HepG2 (cell line): ENCODE data around the gene ZBTB2. TPM values are rescaled to one million over a fixed set of nuclear protein-coding genes. Genes with fewer than 3 reads are reported as not detected.
A peak's percentile ranks its signal among the peaks of the same experiment; 100 is the strongest.

Experiments used
- ATF4 ChIP-seq, 2 experiments: fragments of 450-650 bp in 1 of 2; sonication (generic) in 1 of 2; formaldehyde crosslinking; IDR thresholded peaks; 2 replicates each; pipeline versions ENCODE4 v1.5.0 to v1.8.0; 2020 to 2022; ENCODE audit warnings: mild to moderate bottlenecking in 1 of 2, missing genetic modification reagents in 1 of 2
- CERS6 ChIP-seq: sonication (generic); formaldehyde crosslinking; IDR thresholded peaks from 2 replicates; pipeline ENCODE4 v1.5.0; 2020; ENCODE audit warnings: missing genetic modification reagents
- HDAC6 ChIP-seq: fragments of 200-600 bp; sonication (generic); IDR thresholded peaks from 2 replicates; pipeline ENCODE4 v1.7.0; 2017; ENCODE audit warnings: mild to moderate bottlenecking, antibody characterized with exemption, low read length, low read depth
- HNRNPK ChIP-seq: fragments of 200-400 bp; formaldehyde crosslinking; IDR thresholded peaks from 2 replicates; pipeline ENCODE4 v1.6.1; 2018; ENCODE audit warnings: low read length, low read depth, moderate library complexity, mild to moderate bottlenecking; ENCODE audit not compliant: poor library complexity, severe bottlenecking
- HOXA3 ChIP-seq: sonication (generic); formaldehyde crosslinking; IDR thresholded peaks from 2 replicates; pipeline ENCODE4 v1.5.0; 2020; ENCODE audit warnings: missing genetic modification reagents
- IKZF4 ChIP-seq: sonication (generic); formaldehyde crosslinking; IDR thresholded peaks from 2 replicates; pipeline ENCODE4 v1.5.1; 2020; ENCODE audit warnings: borderline replicate concordance, mild to moderate bottlenecking, low read depth, missing genetic modification reagents; ENCODE audit errors: not compliant biosample characterization
- MATR3 ChIP-seq: sonication (generic); formaldehyde crosslinking; IDR thresholded peaks from 2 replicates; pipeline ENCODE4 v1.4.0; 2020; ENCODE audit warnings: missing genetic modification reagents
- NFATC3 ChIP-seq: sonication (generic); formaldehyde crosslinking; IDR thresholded peaks from 2 replicates; pipeline ENCODE4 v1.5.1; 2020; ENCODE audit warnings: mild to moderate bottlenecking, missing genetic modification reagents
- NPAS2 ChIP-seq: sonication (generic); formaldehyde crosslinking; IDR thresholded peaks from 2 replicates; pipeline ENCODE4 v1.8.0; 2022; ENCODE audit warnings: mild to moderate bottlenecking, missing genetic modification reagents, borderline replicate concordance
- NR2C2 ChIP-seq: sonication (generic); formaldehyde crosslinking; IDR thresholded peaks from 2 replicates; pipeline ENCODE4 v1.4.0; 2020; ENCODE audit warnings: missing genetic modification reagents, mild to moderate bottlenecking, moderate library complexity, borderline replicate concordance
- PHF21A ChIP-seq: sonication (generic); formaldehyde crosslinking; IDR thresholded peaks from 2 replicates; pipeline ENCODE4 v1.5.0; 2020; ENCODE audit warnings: mild to moderate bottlenecking, missing genetic modification reagents
- SNAPC2 ChIP-seq: sonication (generic); formaldehyde crosslinking; IDR thresholded peaks from 2 replicates; pipeline ENCODE4 v1.8.1; 2022; ENCODE audit warnings: mild to moderate bottlenecking, missing genetic modification reagents
- TMF1 ChIP-seq: sonication (generic); formaldehyde crosslinking; IDR thresholded peaks from 2 replicates; pipeline ENCODE4 v1.8.1; 2022; ENCODE audit warnings: low read depth, missing genetic modification reagents
- U2AF1 ChIP-seq: fragments of 200-400 bp; formaldehyde crosslinking; optimal IDR thresholded peaks from 2 replicates; pipeline ENCODE3; 2017; ENCODE audit warnings: mild to moderate bottlenecking, low read depth, low read length
- ZBTB38 ChIP-seq: sonication (generic); formaldehyde crosslinking; IDR thresholded peaks from 2 replicates; pipeline ENCODE4 v1.5.1; 2020; ENCODE audit warnings: mild to moderate bottlenecking, missing genetic modification reagents
- ZNF274 ChIP-seq: sonication (generic); formaldehyde crosslinking; IDR thresholded peaks from 2 replicates; pipeline ENCODE4 v1.5.1; 2020; ENCODE audit warnings: mild to moderate bottlenecking, missing genetic modification reagents
- ZNF34 ChIP-seq: sonication (generic); formaldehyde crosslinking; IDR thresholded peaks from 2 replicates; pipeline ENCODE4 v1.4.0; 2020; ENCODE audit warnings: mild to moderate bottlenecking, missing genetic modification reagents, borderline replicate concordance
- ZNF678 ChIP-seq: sonication (generic); formaldehyde crosslinking; IDR thresholded peaks from 2 replicates; pipeline ENCODE4 v1.4.0; 2020; ENCODE audit warnings: mild to moderate bottlenecking, missing genetic modification reagents
- polyA plus RNA-seq, 8 experiments: library from polyadenylated mRNA; depleted of rRNA in 3 of 8; stranded (reverse) in 7 of 8; unstranded in 1 of 8; fragments of >200 nt; fragmentation: Illumina TruSeq in 4 of 8; extraction: Trizol in 4 of 8; gene quantifications; 2 replicates each; pipeline versions ENCODE4 v1.2.1 to v1.2.3, GENCODE V29; 2011 to 2016; ENCODE audit warnings: low read depth in 4 of 8, missing spikeins in 1 of 8, mixed read lengths in 1 of 8; ENCODE audit not compliant: insufficient read depth in 1 of 8
- total RNA-seq, 5 experiments: library from RNA; depleted of rRNA; stranded (reverse); fragments of >200 nt; fragmentation: Illumina TruSeq; extraction: Trizol; gene quantifications; 2 replicates each; pipeline ENCODE4 v1.2.3, GENCODE V29; 2016; ENCODE audit warnings: low read depth in 1 of 5
- TF ChIP-seq, protein P1 (sequence below): sonication (generic); formaldehyde crosslinking; IDR thresholded peaks from 2 replicates; pipeline ENCODE4 v1.4.0; 2020; ENCODE audit warnings: missing genetic modification reagents, borderline replicate concordance
- TF ChIP-seq, protein P2 (sequence below): IDR thresholded peaks from 2 replicates; pipeline ENCODE4 v1.6.1; 2016; ENCODE audit warnings: low read depth, control low read depth
- TF ChIP-seq, protein P3 (sequence below): IDR thresholded peaks from 2 replicates; pipeline ENCODE4 v1.6.1; 2016; ENCODE audit warnings: mild to moderate bottlenecking, missing biosample characterization, missing genetic modification reagents

ZBTB2 gene
- total and polyA plus RNA-seq, 2 of the 13 experiments (the other 11 are each of a cell fraction or from before 2014, with no cell fraction given), result 15.4 to 22.8 TPM

DNA sequence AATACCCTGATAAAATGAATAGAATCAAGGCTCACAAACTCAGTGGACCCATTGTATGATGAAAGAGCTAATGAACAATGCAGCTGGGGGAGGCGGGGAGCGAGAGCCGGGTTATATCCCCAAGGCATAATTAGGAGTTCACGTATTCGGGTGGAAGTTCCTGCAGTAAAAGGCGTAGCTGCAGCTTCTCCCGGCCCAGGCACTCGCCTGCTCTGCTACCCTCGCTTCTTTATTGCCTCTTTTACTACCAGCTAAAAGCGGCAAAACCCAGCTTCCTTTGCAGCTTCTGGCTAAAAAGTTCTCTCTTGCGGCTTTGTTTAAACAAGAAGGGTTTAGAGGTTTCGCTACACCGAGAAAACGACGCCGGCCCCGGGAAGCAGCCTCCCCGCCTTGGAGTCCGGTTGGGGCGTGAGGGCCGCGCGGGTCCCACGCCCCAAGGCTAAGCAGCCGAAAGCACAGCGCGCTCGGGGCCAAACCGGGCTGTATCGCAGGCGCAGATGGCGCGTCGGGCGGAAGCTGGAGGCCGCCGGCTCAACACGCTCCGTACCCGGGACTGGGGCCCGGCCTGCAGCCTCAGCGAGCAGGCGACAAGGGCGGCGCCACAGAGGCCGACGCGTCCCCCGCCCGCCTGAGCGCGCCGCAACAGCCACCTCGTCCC lies 1.6 kb downstream of the ZBTB2 start (continued):
- peak; percentile 59 for TF ChIP-seq U2AF1
- TF ChIP-seq ZNF34 (CRISPR knock-in tag), result peak; percentile 29; the same call in 1 of the 2 replicates
- TF ChIP-seq HNRNPK, result no peak
- no peak for TF ChIP-seq NPAS2 (CRISPR knock-in tag)
- peak; percentile 86 for TF ChIP-seq IKZF4 (CRISPR knock-in tag)
- TF ChIP-seq MATR3, result no peak
- no peak for TF ChIP-seq PHF21A (CRISPR knock-in tag)
- TF ChIP-seq TMF1, result peak; percentile 91
- TF ChIP-seq, protein P1, sequence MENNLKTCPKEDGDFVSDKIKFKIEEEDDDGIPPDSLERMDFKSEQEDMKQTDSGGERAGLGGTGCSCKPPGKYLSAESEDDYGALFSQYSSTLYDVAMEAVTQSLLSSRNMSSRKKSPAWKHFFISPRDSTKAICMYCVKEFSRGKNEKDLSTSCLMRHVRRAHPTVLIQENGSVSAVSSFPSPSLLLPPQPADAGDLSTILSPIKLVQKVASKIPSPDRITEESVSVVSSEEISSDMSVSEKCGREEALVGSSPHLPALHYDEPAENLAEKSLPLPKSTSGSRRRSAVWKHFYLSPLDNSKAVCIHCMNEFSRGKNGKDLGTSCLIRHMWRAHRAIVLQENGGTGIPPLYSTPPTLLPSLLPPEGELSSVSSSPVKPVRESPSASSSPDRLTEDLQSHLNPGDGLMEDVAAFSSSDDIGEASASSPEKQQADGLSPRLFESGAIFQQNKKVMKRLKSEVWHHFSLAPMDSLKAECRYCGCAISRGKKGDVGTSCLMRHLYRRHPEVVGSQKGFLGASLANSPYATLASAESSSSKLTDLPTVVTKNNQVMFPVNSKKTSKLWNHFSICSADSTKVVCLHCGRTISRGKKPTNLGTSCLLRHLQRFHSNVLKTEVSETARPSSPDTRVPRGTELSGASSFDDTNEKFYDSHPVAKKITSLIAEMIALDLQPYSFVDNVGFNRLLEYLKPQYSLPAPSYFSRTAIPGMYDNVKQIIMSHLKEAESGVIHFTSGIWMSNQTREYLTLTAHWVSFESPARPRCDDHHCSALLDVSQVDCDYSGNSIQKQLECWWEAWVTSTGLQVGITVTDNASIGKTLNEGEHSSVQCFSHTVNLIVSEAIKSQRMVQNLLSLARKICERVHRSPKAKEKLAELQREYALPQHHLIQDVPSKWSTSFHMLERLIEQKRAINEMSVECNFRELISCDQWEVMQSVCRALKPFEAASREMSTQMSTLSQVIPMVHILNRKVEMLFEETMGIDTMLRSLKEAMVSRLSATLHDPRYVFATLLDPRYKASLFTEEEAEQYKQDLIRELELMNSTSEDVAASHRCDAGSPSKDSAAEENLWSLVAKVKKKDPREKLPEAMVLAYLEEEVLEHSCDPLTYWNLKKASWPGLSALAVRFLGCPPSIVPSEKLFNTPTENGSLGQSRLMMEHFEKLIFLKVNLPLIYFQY (CRISPR knock-in tag), result 0 out of 2 replicates have a peak, but pooled peaks have one; percentile 41
- TF ChIP-seq ZNF678 (CRISPR knock-in tag), result no peak; the same call in 1 of the 2 replicates
- TF ChIP-seq HDAC6, result no peak
- TF ChIP-seq NFATC3 (CRISPR knock-in tag), result no peak
- no peak for TF ChIP-seq HOXA3
- TF ChIP-seq ZNF274 (CRISPR knock-in tag), result peak; percentile 76; the same call in 1 of the 2 replicates
- TF ChIP-seq SNAPC2, result 0 out of 2 replicates have a peak, but pooled peaks have one; percentile 4
- no peak; a peak in 1 of 4 replicates for TF ChIP-seq ATF4 (CRISPR knock-in tag; IDR thresholded peaks at IDR 0.05)
- TF ChIP-seq ZBTB38 (CRISPR knock-in tag), result peak; percentile 65; the same call in 1 of the 2 replicates
- TF ChIP-seq, protein P2, sequence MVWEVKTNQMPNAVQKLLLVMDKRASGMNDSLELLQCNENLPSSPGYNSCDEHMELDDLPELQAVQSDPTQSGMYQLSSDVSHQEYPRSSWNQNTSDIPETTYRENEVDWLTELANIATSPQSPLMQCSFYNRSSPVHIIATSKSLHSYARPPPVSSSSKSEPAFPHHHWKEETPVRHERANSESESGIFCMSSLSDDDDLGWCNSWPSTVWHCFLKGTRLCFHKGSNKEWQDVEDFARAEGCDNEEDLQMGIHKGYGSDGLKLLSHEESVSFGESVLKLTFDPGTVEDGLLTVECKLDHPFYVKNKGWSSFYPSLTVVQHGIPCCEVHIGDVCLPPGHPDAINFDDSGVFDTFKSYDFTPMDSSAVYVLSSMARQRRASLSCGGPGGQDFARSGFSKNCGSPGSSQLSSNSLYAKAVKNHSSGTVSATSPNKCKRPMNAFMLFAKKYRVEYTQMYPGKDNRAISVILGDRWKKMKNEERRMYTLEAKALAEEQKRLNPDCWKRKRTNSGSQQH (CRISPR knock-in tag), result no peak; the same call in 1 of the 2 replicates
- no peak for TF ChIP-seq NR2C2 (CRISPR knock-in tag)
- TF ChIP-seq, protein P3, sequence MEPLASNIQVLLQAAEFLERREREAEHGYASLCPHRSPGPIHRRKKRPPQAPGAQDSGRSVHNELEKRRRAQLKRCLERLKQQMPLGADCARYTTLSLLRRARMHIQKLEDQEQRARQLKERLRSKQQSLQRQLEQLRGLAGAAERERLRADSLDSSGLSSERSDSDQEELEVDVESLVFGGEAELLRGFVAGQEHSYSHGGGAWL (CRISPR knock-in tag), result no peak; the same call in 1 of the 2 replicates
- no peak for TF ChIP-seq CERS6 (CRISPR knock-in tag)
